Measurements from ENCODE around the gene SIRT7.

- TF ChIP-seq POLR2A (IDR thresholded peaks at IDR 0.05) = no peak
- no peak for TF ChIP-seq CTCF (IDR thresholded peaks at IDR 0.05)
- no peak for TF ChIP-seq POLR2AphosphoS5 (IDR thresholded peaks at IDR 0.05)
These were observed 13.2 kb upstream of the SIRT7 start for GRCh38 chr17:81931189-81931556.
